ENCODE measurements around the gene WNT9A.

Gene WNT9A

GRCh38 chr1:227885648-227886502, 61.9 kb downstream of the WNT9A start:
- no peak for TF ChIP-seq CTCF (IDR thresholded peaks at IDR 0.05)

GRCh38 chr1:227885135-227885647, 62.5 kb downstream of the WNT9A start:
- TF ChIP-seq CTCF (IDR thresholded peaks at IDR 0.05): no peak

- no peak for TF ChIP-seq CTCF (IDR thresholded peaks at IDR 0.05)
Measured at GRCh38 chr1:227884370-227885134, 63.2 kb downstream of the WNT9A start.

DNA sequence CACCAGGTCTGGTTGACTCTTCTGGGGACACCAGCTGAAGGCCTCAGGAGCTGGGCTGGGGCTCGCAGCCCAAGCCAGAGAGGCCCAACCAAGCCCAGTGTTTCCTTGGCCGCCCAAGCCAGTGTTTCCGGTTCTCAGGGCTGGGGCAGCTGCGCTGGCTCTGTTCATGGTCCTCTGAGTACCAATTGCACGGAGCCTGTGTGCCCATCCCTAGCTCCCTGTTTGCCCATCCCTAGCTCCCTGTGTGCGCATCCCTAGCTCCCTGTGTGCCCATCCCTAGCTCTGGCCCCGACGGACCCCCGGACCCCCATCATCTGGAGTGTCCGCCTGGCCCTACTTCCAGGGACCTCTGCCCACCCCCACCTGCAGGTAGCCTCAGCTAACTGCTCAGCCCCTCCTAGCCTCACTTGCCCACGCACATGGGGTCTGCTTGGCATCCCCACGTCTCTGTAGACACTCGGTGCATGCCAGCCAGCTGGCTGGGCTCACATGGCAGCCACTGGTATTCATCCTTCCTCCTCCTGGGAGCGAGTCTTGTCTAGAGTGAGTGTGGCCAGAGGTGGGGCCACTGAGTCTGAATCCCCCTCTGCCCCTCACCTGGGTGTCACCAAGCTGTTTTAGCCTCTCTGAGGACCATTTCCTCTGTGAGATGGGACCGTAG, 64.0 kb downstream of the WNT9A start:
- TF ChIP-seq CTCF (IDR thresholded peaks at IDR 0.05): no peak

DNA sequence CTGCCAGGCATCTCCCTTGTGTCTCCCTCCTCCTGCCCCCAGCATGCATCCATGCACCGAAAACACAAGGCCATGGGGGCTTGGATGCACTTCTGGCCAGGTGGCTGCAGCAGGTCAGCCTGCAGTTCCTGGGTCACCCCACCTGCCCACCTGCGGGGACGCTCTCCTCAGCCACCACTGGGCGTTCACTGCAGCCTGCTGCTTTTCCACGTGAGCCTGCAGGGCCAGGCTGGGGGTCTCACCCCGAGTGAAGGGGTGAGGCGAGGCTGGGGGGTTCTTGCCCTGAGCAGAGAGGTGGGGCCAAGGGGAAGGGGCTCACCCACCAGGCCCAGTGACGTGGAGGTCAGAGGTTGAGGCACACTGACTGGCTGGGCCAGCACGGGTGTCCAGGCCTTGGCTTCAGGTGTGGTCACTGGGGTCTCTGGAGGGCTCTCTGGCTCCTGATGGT, 64.6 kb downstream of the WNT9A start:
- no peak for TF ChIP-seq CTCF (IDR thresholded peaks at IDR 0.05)

GRCh38 chr1:227880342-227880924, 67.3 kb downstream of the WNT9A start:
- TF ChIP-seq CTCF (IDR thresholded peaks at IDR 0.05): no peak

DNA sequence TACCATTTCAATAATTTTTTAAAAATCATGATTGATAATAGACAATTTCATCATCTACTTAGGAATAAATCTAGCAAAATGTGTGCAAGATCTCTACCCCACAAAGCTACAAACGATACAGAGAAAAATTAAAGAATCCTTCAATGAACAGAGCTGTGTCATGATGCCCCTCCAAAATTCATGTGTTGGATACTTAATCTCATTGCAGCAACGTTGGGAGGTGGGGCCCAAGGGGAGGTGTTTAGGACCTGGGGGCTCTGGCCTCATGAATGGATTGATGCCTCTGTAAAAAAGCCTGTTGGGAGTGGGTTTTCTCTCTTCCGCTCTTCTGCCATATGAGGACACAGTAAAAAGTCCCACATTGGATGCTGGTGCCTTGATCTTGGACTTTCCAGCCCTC, 77.4 kb downstream of the WNT9A start:
- no peak for TF ChIP-seq CTCF (IDR thresholded peaks at IDR 0.05)

Measured in LNCAP (cell line).